ENCODE measurements around the gene EHD1.
A peak's percentile ranks its signal among the peaks of the same experiment; 100 is the strongest.
"Not testable (repeated sequence)": the region's sequence is repeated elsewhere in the genome, so short reads cannot be mapped to it uniquely, and the experiment has no call there.

The EHD1 gene

DNA sequence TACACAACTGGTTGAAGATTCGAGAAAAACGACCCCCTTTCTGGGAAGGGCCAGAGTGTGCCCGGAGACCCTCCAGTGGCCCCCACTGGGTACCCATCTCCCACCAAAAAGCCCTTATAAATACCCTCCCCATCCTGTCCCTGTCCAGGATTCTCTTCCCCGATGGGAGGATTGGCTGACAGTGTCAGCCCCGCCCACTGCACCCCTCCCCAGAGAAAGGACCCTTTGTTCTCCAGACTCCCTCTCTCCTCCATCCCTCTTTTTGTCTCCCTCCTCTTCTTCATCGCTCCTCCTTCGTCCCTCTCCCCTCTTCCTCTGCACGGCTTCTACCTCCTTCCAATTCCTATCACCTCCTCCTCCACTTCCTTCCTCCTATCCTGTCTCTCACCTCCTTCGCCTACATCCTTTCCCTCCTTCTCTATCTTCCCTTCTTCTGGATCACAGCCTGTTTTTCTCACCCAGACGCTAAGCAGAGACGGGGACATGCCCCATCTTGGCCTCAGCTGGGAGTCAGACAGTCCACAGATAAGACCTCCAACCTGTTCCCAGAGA lies 54.8 kb downstream of the EHD1 start:
- DNase-seq, result no peak

DNA sequence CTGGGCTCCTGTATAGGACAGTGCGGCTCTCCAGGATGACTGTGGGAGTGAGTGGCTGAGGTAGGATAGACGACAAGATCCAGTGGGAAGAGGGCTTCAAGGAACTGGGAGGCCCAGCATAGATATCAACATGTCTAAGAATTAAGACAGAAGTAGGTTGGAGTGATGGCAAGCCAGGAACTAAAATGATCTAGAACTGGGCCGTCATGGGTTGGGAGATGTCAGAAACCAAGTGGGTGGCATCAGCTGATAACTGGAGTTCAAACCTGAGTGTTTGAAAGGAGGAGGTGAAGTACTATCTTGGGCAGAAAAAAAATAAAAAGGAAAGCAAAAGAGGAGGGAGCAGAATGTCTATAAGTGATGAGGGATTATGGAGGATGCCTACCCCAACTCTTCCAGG lies 60.9 kb downstream of the EHD1 start:
- DNase-seq, result no peak

DNA sequence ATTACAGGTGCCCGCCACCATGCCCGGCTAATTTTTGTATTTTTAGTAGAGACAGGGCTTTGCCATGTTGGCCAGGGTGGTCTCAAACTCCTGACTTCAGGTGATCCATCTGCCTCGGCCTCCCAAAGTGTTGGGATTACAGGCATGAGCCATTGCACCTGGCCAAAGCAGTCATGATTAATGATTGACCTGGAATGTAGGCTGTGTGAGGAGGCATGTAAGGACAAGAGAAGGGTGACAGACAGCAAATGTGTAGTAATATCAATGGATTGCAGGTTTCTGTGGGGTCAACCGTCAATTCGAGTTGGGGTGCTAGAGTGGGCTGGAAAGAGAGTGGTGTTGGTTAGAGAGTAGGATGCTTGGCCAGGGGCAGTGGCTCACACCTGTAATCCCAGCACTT lies 63.0 kb downstream of the EHD1 start:
- not testable (repeated sequence) for DNase-seq

DNA sequence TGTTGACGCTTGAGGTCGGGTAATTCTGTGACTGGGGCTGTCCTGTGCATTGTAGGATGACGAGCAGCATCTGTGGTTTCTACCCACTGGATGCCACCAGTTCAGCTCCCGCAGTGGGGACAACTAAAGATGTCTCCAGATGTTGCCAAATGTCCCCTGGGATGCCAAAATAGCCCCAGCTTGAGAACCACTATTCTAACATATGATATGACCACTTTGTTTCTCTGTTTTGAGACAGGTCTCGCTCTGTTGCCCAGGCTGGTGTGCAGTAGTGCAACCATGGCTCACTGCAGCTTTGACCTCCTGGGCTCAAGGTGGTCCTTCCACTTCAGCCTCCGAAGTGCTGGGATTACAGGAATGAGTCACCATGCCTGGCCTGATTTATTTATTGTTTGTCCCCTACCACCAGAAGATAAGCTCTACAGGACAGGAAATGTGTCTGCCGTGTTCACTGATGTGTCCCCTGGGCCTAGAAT lies 63.7 kb downstream of the EHD1 start:
- DNase-seq, result no peak

DNA sequence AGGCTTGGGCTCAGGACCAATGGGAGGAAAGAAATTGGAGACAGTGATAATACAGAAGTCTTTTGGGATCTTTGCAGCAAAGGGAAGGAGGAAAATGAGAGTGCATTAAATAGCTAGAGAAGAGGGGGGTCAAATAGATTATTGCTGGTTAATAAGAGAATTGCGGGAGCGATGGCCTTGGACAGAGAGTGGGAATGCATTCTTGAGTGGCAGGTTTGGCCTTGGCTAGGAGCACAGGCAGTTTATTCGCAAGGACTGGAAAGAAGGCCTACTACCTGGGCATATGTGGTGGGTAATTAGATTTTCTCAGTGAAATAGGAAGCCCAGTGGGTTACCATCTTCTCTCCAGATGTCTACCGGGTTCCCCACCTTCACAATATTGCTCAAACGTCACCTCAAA lies 64.6 kb downstream of the EHD1 start:
- DNase-seq, result no peak

DNA sequence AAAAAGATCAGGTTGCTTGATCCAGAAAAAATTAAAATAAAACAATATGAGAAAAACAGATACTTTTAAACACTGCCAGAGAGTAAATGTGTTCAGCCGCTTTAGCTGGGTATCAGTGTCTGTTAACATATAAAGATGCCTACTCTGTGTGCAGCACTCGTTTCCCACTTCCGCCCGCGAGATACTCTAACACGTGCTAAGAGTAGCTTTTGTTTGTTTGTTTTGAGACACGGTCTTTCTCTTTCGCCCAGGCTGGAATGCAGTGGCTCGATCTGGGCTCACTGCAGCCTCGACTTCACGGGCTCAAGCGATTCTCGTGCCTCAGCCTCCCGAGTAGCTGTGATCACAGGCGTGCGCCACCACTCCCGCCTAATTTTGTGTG lies 67.5 kb downstream of the EHD1 start:
- DNase-seq, result peak; percentile 47

DNA sequence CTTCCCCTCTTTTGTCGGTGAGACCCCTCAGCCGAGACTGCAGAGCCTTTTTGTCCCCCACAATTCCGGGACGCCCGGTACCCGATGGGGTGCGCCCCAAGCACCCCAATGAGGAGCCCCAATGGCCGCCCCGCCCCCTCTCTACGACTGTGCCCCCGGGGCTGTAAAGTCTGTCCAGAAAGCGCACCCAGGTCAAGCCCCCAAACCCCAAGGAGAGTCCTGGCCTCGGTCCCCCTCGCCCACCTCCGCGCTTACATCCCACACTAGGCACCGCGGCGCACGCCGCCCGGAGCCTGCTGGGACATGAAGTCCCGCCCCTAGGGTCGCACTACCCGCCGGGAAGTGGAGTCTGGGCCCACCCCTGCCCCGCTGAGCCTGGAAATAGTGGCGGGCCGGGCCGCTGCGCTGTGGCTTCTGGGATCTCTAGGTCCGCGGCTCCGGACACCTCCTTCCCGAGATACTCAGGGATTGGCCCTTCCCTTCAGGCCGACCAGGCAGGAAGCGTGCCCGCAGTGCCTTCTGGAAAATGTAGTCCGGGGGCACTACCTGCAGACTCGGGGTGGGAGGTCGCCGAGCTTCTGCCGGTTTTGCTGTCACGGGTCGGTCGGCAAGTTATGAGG lies 68.0 kb downstream of the EHD1 start, which contains the start of gene MEN1:
TSS of gene MEN1 (minus strand) at position 281 of the 620 bp plus-strand sequence. CDS start 442 bp downstream, outside the sequence.
- DNase-seq, result peak; percentile 75

DNA sequence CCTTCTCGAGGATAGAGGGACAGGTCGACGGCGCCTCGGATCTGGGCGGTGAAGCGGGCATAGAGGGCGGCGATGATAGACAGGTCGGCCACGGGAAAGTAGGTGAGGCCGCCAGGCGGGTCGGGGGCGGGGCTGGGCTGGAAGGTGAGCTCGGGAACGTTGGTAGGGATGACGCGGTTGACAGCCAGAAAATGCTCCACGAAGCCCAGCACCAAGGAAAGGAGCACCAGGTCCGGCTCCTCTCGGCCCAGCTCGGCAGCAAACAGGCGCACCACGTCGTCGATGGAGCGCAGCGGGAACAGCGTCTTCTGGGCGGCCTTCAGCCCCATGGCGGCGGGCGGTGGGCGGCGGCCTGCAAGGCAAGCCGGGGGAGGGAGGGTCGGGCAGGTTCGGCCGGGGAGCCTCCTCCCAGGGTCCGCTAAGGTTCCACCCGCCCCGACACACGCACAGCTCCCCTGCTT lies 68.6 kb downstream of the EHD1 start:
- no peak for DNase-seq

DNA sequence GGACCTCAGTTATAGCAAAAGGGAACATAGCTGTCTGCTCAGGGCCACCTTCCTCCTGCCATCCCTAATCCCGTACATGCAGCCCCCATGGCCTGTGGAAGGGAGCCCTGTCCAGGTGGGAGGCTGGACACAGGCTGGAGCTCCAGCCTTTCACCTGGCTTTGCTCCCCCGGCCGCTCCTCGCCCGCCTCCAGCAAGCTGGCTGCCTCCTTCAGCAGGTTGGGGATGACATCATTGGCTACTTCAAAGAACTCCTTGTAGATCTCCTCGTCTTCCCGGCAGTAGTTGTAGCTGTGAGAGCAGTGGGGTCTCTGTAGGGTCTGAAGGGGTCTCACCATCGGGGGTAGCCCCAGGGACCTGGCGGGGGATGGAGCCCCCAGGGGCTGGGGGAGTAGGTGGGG lies 72.9 kb downstream of the EHD1 start:
- no peak for DNase-seq

DNA sequence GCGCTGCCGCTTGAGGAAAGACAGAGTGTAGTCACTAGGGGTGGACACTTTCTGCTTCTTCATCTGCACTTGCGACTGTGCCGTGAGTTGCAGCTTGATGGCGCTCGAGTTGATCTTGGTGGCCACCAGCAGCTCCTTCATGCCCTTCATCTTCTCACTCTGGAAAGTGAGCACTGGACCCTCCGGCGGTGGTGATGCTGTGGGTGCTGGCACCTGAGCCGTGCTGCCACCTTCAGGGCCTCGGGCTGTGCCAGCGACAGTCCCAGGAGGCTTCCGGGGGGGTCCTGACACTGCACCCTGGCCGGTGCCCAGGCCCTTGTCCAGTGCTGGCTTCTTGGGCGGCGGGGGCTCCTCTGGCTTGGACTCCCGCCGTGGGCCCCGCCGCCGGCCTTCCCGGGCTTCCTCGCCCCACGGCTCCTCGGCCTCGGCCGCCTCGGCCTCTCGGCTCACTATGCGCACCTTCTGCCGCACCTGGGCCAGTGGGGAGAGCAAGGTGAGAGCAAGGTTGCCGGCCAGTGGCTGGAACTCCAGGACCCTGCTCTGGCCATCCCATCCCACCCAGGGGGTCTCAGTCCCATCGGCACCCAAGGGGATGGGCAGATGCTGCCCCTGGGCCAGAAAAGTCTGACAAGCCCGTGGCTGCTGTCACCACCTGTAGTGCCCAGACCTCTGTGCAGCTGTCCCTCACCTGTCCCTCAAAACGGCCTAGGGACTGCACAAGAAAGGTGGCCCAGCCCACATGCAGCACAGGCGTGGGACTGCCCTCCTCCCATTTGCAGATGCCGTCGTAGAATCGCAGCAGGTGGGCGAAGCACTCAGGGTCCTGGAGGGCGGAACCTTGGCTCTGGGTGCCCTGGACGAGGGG lies 73.8 kb downstream of the EHD1 start:
- DNase-seq, result no peak

DNA sequence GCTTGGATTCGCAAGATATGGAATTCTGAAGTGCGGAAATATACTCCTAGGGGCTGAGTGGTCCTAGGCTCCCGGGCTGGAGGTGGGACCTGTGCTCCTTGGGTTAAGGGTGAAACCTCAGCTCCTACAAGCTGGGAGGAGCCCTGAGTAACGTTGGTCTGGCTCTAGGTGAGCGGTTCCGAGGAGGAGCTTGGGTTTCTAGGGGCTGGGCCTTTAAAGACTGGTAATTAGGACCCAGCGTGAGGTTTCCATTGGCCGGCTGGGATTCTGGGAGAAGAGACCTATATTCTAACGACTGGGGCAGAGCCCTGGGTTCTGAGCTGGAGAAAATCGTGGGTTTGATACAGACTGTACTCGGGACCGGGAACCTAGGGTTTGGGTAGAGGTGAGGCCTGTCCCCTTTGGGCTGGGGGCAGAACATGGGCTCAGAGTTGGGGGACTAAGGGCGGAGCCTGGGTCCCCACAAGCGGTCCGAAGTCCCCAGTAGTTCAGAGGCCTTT lies 74.5 kb downstream of the EHD1 start:
- DNase-seq, result no peak

DNA sequence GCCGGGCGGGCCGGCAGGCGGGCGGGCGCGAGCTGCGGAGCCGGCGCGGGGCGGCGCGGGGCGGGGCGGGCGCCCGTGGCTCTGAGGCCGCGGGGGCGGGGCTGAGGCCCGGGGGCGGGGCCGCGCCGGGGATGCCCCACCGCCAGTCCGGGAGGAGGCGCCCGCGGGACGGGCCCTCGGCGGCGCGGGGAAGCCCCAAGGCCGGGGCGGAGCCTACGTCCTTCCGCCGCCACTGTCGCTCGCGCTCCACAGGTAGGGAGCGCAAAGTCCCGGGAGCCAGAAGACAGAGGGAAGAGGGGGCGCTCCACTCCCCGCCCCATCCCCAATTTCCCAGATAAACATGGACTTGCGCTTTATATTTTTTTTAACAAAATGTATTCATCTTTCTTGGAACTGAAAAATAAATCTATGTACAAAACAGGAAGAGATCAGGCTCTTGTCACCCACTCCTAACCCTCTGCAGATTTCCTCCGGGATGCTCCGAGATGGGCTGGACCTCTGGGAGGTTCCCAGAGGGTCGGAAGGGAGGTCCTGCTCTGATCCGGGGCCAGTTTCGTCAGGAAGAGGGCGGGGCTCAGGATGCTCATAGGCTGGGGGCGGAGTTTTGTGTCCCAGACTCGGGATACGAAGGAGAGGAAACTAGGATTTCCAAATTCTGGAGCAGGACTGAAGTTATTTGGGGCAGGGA lies 75.1 kb downstream of the EHD1 start, which contains the start of gene MAP4K2:
TSS of gene MAP4K2 (minus strand) at position 57 of the 688 bp plus-strand sequence. CDS start 65 bp downstream, outside the sequence.
- DNase-seq, result peak; percentile 75

DNA sequence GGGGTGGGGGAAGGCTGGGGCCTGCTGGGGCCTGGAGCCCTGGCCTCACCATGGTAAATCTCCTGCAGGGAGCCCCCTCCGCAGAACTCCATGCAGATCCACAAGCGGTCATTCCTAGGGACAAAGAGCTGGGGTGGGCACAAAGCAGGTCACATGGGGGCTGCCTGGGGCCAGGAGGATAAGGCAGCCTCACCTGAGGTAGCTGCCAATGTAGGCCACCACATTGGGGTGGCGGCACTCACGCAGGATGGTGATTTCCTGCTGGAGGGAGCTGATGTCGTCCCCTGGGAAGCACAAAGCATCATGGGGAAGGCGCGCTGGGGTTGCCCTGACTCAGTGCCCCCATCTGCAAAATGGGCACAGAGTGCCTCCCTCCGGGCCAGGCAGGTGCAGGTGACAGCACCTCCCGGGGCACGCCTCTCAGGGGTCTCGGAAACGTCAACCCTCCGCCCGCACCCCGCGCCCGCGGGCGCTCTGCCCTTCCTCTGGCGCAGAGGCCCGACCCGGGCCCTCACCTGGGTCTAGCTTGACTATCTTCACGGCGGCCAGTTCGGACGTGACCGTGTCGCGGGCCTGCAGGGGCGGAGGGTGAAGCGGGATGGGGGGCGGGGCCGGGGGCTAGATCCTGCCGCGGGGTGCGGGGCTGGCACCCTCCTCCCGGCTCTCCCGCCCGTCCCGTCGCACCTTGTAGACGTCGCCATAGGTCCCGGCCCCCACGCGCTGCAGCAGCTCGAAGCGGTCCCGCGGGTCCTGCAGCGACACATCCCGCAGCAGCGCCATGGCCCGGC lies 75.9 kb downstream of the EHD1 start:
- peak; percentile 44 for DNase-seq

Measured in CD4-positive, alpha-beta T cell treated with Interleukin-4 for 4 hours (primary cell).